ENCODE results near the gene CDC42BPG.

DNA sequence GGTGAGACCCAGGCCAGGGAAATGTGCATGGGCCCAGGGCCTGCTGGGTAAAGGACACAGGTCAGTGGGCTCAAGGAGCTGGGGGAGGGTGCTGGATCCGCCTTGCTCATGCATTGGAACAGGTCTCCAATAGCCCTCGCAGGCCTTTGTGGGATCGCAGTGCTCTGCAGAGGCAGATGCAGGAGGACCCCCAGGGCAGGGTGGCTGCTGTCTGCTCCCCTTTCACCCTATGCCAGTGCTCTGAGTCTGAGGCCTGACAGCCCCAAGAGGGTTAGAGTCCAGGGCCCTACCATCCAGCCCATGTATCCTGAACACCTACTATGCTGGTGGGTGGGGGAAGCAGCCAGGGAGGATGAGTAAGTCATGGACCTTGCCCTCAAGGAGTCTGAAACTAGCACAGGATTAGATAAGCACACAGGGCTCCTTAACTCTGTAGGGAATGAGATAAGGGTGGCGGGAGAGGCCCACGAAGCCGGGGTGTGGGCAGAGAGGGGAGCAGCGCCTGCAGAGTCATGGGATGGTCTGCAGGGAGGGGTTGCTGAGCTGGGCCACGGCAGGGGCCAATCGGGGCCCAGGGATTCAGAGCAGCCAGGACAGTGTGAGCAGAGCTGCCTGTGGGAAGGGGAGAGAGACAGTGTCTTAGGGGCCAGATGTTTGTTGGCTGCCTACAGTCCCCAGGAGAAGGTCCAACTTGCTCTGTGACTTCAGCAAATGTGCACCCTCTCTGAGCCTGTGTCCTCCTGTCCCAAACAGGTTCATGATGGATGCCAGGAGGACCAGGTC lies 44.5 kb upstream of the CDC42BPG start:
- TF ChIP-seq, protein P1, sequence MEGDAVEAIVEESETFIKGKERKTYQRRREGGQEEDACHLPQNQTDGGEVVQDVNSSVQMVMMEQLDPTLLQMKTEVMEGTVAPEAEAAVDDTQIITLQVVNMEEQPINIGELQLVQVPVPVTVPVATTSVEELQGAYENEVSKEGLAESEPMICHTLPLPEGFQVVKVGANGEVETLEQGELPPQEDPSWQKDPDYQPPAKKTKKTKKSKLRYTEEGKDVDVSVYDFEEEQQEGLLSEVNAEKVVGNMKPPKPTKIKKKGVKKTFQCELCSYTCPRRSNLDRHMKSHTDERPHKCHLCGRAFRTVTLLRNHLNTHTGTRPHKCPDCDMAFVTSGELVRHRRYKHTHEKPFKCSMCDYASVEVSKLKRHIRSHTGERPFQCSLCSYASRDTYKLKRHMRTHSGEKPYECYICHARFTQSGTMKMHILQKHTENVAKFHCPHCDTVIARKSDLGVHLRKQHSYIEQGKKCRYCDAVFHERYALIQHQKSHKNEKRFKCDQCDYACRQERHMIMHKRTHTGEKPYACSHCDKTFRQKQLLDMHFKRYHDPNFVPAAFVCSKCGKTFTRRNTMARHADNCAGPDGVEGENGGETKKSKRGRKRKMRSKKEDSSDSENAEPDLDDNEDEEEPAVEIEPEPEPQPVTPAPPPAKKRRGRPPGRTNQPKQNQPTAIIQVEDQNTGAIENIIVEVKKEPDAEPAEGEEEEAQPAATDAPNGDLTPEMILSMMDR (IDR thresholded peaks at IDR 0.05; ENCODE audit: poor library complexity, severe bottlenecking) = no peak
- TF ChIP-seq SMC3 (conservative IDR thresholded peaks at IDR 0.05; ENCODE audit: poor library complexity) (no peak), TAF1 (IDR thresholded peaks at IDR 0.05; ENCODE audit: low read depth) (no peak), EZH2 (IDR thresholded peaks at IDR 0.05; ENCODE audit: borderline replicate concordance, insufficient read depth, low read length, poor library complexity, severe bottlenecking) (no peak), MXI1 (conservative IDR thresholded peaks at IDR 0.05; ENCODE audit: poor library complexity, severe bottlenecking) (no peak)
